HPDE6-E6E7 (cell line): ENCODE data around the gene PIP4P1.
"Not testable (repeated sequence)": the region's sequence is repeated elsewhere in the genome, so short reads cannot be mapped to it uniquely, and the experiment has no call there.

Experiments
- DNase-seq: peaks from one replicate; pipeline ENCODE4 v3.0.0; 2011; ENCODE audit warnings: missing footprints; ENCODE audit errors: extremely low spot score

PIP4P1 gene

GRCh38 chr14:20476776-20477175 is 15.5 kb upstream of the PIP4P1 start:
- no peak for DNase-seq

- DNase-seq: no peak
Observed at GRCh38 chr14:20472536-20473169, 11.4 kb upstream of the PIP4P1 start.

- peak; percentile 20 for DNase-seq
Observed at GRCh38 chr14:20470603-20470901, 9.3 kb upstream of the PIP4P1 start.

GRCh38 chr14:20469890-20470602 is 8.8 kb upstream of the PIP4P1 start:
- peak; percentile 82 for DNase-seq

- peak; percentile 98 for DNase-seq
Observed at GRCh38 chr14:20469242-20469889, 8.1 kb upstream of the PIP4P1 start, which contains the start of gene PNP. Gene PNP, plus strand, starts transcription at chr14:20469406. Its CDS starts 119 bp downstream, at chr14:20469525.

- DNase-seq: no peak
Observed at GRCh38 chr14:20468764-20469241, 7.6 kb upstream of the PIP4P1 start.

GRCh38 chr14:20460458-20461224 is 593 bp downstream of the PIP4P1 start:
- no peak for DNase-seq

GRCh38 chr14:20458031-20458789 is 3.0 kb downstream of the PIP4P1 start:
- DNase-seq: no peak

GRCh38 chr14:20456971-20457370 is 4.3 kb downstream of the PIP4P1 start:
- DNase-seq: no peak

GRCh38 chr14:20455355-20456300 is 5.6 kb downstream of the PIP4P1 start:
- DNase-seq: no peak

- peak; percentile 97 for DNase-seq
Observed at GRCh38 chr14:20454516-20455354, 6.5 kb downstream of the PIP4P1 start, which contains the start of the genes APEX1 and OSGEP. Gene APEX1, plus strand, starts transcription at chr14:20455226. Its CDS starts 420 bp downstream, at chr14:20455646. Gene OSGEP, minus strand, starts transcription at chr14:20454812. Its CDS starts 129 bp downstream, at chr14:20454683.

GRCh38 chr14:20452831-20453230 is 8.4 kb downstream of the PIP4P1 start:
- DNase-seq: not testable (repeated sequence)

- no peak for DNase-seq
Observed at GRCh38 chr14:20446889-20447288, 14.3 kb downstream of the PIP4P1 start.

GRCh38 chr14:20443650-20444049 is 17.6 kb downstream of the PIP4P1 start:
- DNase-seq: not testable (repeated sequence)

- DNase-seq: no peak
Observed at GRCh38 chr14:20441461-20441860, 19.8 kb downstream of the PIP4P1 start.

GRCh38 chr14:20440882-20441281 is 20.4 kb downstream of the PIP4P1 start:
- no peak for DNase-seq

- DNase-seq: no peak
Observed at GRCh38 chr14:20440465-20440864, 20.8 kb downstream of the PIP4P1 start.

- DNase-seq: no peak
Observed at GRCh38 chr14:20438664-20439063, 22.6 kb downstream of the PIP4P1 start.

GRCh38 chr14:20436363-20436755 is 24.9 kb downstream of the PIP4P1 start:
- no peak for DNase-seq
